VCaP (cell line): ENCODE measurements around the gene ZNF716.

ENCODE experiments used
- H3K27ac ChIP-seq: fragments of 450-650 bp; 2 replicates; pipeline ENCODE4 v1.5.1; 2017
- TF ChIP-seq, protein P1 (sequence below): fragments of 450-650 bp; conservative IDR thresholded peaks from 2 replicates; pipeline ENCODE4 v1.5.1; 2017; ENCODE audit warnings: mild to moderate bottlenecking, moderate library complexity

Gene ZNF716

DNA sequence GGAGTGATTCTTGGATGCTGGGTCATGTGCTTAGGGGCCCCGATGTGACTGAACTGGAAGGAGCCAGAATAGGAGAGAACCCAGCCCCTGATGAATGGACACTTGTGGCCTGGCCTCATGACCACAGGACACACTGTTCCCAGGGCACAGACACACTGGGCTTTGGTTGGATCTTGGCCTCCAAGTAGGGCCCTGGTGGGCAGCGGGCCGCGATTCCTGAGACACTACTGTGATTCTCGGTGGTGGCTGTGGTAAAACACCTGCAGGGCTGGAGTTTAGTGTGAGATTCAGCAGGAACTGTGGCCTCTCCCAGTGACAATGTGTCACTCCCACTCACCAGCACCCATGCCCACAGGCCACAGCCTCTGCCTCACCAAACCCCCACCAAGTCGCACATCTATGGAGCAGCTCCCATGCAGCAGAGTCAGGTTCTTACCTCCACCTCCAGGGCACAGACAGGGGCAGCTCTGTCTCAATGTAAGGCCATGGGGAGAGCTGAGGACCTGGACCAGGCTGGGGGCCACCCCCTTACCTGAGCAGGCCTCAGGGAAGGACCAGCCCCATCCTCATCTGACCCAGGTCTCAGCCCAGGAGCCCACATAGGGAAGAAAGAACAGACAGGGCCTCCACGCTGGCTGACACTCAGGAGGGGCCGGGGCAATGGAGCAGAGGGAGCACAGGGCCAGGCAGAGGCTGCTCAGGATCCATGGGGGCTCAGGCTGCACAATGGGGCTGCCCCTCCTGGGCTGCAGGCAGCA, 33.2 kb upstream of the ZNF716 start:
- TF ChIP-seq, protein P1, sequence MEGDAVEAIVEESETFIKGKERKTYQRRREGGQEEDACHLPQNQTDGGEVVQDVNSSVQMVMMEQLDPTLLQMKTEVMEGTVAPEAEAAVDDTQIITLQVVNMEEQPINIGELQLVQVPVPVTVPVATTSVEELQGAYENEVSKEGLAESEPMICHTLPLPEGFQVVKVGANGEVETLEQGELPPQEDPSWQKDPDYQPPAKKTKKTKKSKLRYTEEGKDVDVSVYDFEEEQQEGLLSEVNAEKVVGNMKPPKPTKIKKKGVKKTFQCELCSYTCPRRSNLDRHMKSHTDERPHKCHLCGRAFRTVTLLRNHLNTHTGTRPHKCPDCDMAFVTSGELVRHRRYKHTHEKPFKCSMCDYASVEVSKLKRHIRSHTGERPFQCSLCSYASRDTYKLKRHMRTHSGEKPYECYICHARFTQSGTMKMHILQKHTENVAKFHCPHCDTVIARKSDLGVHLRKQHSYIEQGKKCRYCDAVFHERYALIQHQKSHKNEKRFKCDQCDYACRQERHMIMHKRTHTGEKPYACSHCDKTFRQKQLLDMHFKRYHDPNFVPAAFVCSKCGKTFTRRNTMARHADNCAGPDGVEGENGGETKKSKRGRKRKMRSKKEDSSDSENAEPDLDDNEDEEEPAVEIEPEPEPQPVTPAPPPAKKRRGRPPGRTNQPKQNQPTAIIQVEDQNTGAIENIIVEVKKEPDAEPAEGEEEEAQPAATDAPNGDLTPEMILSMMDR = no peak
- H3K27ac ChIP-seq = no peak overlapping the region

- TF ChIP-seq, protein P1 = no peak
- H3K27ac ChIP-seq = no peak overlapping the region
Observed at GRCh38 chr7:57417736-57418135, 32.2 kb upstream of the ZNF716 start.

DNA sequence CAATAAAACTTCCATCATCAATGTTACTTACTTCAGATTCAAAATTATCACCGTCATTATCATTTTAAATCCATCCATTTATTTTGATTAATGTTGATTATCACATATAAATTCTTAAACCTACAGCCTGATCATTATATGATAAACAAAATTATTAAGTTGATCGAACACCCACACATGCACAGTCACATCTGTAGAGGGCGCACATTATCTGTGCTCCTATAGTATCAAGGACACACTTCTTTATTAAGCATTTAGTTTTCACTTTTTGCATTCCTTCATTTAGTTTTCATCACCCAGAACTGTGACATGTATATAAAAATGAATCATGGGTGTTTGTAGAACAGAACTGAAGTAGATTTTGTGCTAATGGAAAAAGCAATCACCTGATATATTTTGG, 26.2 kb upstream of the ZNF716 start:
- no peak overlapping the region for H3K27ac ChIP-seq
- TF ChIP-seq, protein P1 = no peak

- no peak overlapping the region for H3K27ac ChIP-seq
- TF ChIP-seq, protein P1 = no peak
Observed at GRCh38 chr7:57424515-57425238, 25.3 kb upstream of the ZNF716 start.

- H3K27ac ChIP-seq = no peak overlapping the region
- TF ChIP-seq, protein P1 = no peak
Observed at GRCh38 chr7:57425239-57425944, 24.6 kb upstream of the ZNF716 start.

DNA sequence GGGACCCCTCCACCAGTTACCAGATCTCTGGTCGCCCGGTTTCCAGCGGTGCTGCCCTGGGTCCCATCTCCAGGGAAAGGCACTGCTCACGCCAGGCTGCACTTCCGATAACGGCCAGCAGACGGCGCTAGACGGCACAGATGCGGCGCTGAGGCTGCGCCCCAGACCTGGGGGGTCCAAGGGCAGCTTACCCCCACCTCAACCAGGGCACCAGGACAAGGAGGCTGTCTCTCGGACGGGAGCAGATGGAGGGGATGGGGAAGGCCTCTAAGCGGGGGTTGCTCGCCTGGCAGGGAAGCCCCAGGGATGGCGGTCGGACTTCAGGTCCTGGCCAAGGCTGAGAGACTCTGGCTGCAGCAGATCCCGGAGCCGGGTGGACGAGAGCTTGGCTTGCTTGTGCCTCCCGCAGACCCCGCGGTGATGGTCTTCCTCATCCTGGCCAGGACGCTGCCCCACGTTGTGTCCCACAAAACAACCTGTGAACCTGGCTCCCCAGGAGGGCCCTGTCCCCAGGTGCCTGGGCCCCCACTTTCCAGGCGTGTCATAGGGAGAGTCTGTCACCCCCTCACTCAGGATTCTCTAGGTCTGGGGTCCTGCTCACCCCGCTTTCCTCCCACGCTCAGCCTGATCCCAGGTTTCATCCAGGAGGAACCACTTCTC, 23.9 kb upstream of the ZNF716 start:
- TF ChIP-seq, protein P1 = no peak
- no peak overlapping the region for H3K27ac ChIP-seq

GRCh38 chr7:57426629-57427003, 23.4 kb upstream of the ZNF716 start:
- TF ChIP-seq, protein P1 = no peak
- H3K27ac ChIP-seq = no peak overlapping the region
